GM19397 (cell line): ENCODE data around the gene C9orf152.
"Not testable (repeated sequence)": the region's sequence is repeated elsewhere in the genome, so short reads cannot be mapped to it uniquely, and the experiment has no call there.

Experiments used
- ATAC-seq: cut with Tn5 transposase; IDR thresholded peaks from one replicate; pipeline ENCODE4 v1.9.1; 2021; ENCODE audit warnings: mild to moderate bottlenecking, moderate library complexity; ENCODE audit not compliant: unreplicated experiment

Gene C9orf152

GRCh38 chr9:110214586-110215355, 6.8 kb upstream of the C9orf152 start:
- no peak for ATAC-seq

GRCh38 chr9:110214090-110214489, 6.1 kb upstream of the C9orf152 start:
- no peak for ATAC-seq

- ATAC-seq = no peak
Measured at GRCh38 chr9:110213413-110214044, 5.6 kb upstream of the C9orf152 start.

GRCh38 chr9:110207071-110207641, 803 bp downstream of the C9orf152 start:
- ATAC-seq = no peak

GRCh38 chr9:110206389-110206788, 1.6 kb downstream of the C9orf152 start:
- no peak for ATAC-seq

GRCh38 chr9:110205612-110206011, 2.3 kb downstream of the C9orf152 start:
- ATAC-seq = not testable (repeated sequence)

- no peak for ATAC-seq
Measured at GRCh38 chr9:110202232-110202631, 5.7 kb downstream of the C9orf152 start.

GRCh38 chr9:110199643-110200042, 8.3 kb downstream of the C9orf152 start:
- ATAC-seq = no peak

GRCh38 chr9:110198357-110198756, 9.6 kb downstream of the C9orf152 start:
- ATAC-seq = no peak

GRCh38 chr9:110197330-110198187, 10.4 kb downstream of the C9orf152 start:
- ATAC-seq = no peak

- ATAC-seq = not testable (repeated sequence)
Measured at GRCh38 chr9:110196084-110196499, 11.9 kb downstream of the C9orf152 start.

GRCh38 chr9:110192531-110193261, 15.3 kb downstream of the C9orf152 start:
- ATAC-seq = no peak

- no peak for ATAC-seq
Measured at GRCh38 chr9:110191615-110192014, 16.3 kb downstream of the C9orf152 start.

- ATAC-seq = no peak
Measured at GRCh38 chr9:110189559-110190320, 18.2 kb downstream of the C9orf152 start.

GRCh38 chr9:110188991-110189390, 19.0 kb downstream of the C9orf152 start:
- ATAC-seq = no peak

GRCh38 chr9:110188101-110188500, 19.9 kb downstream of the C9orf152 start:
- ATAC-seq = no peak

GRCh38 chr9:110187126-110187525, 20.8 kb downstream of the C9orf152 start:
- ATAC-seq = no peak

- no peak for ATAC-seq
Measured at GRCh38 chr9:110186254-110186653, 21.7 kb downstream of the C9orf152 start.

- ATAC-seq = no peak
Measured at GRCh38 chr9:110185806-110186205, 22.2 kb downstream of the C9orf152 start.
